SIG-M5 (cell line): ENCODE results near the gene APOF.
"Not testable (repeated sequence)": the region's sequence is repeated elsewhere in the genome, so short reads cannot be mapped to it uniquely, and the experiment has no call there.

Source experiments
- DNase-seq: peaks from one replicate; lab custom pipeline; 2025; lab: John Stamatoyannopoulos, UW

Gene APOF

DNA sequence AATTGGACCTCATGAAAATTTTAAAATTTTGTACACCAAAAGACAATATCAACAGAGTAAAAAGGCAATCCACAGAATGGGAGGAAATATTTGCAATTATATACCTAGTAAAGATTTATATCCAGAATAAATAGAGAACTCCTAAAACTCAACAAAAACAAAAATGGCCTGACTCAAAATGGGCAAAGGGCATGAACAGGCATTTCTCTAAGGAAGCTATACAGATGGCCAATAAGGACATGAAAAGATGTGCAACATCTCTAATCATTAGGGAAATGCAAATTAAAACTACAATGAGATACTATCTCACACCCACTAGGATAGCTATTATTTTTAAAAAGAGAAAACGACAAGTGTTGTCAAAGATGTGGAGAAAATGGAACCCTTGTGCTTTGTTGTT is 10.9 kb upstream of the APOF start:
- no peak for DNase-seq

DNA sequence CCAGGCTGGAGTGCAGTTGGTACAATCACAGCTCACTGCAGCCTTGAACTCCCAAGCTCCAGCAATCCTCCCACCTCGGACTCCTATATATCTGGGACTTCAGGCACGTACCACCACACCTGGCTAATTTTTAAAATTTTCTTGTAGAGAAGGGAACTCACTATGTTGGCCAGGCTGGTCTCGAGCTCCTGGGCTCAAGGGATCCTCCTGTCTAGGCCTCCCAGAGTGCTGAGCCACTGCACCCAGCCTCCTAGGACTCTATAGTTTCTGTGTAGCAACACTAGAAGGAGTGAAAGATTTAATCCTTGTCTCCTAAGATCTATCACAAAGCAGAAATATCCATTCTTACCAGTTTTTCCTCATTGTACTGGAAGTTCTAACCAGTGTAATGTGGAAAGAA is 4.3 kb upstream of the APOF start:
- no peak for DNase-seq

DNA sequence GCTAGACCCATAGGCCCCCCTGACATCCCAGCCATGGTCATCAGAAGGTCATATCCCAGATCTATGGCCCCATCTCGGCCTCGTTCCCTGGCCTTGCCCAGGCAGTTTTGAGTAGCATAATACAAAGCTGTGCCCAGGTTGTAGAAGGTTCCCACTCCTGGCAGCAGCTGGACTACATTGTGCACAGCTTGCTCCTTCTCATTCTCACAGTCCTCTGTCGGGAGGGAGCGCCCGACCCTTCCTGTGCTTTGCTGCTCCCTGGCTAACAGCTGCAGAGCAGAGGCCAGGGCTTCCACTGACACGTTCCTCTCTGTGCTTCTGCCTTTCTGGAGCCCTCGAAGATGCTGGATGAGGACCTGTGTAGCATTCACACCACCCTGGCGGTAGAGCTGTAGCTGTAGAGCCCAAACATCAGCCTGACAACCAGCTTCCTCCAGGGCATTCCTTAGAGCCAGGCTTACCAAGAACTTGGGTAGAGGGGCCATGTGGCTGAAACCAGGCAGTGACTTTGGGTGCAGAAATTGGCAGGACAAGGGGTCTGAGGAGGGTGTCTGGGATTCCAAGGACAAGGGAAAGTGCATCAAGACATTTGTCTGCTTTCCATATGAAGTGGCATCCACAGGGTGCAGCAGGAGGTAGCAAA is 1.0 kb downstream of the APOF start:
- no peak for DNase-seq

DNA sequence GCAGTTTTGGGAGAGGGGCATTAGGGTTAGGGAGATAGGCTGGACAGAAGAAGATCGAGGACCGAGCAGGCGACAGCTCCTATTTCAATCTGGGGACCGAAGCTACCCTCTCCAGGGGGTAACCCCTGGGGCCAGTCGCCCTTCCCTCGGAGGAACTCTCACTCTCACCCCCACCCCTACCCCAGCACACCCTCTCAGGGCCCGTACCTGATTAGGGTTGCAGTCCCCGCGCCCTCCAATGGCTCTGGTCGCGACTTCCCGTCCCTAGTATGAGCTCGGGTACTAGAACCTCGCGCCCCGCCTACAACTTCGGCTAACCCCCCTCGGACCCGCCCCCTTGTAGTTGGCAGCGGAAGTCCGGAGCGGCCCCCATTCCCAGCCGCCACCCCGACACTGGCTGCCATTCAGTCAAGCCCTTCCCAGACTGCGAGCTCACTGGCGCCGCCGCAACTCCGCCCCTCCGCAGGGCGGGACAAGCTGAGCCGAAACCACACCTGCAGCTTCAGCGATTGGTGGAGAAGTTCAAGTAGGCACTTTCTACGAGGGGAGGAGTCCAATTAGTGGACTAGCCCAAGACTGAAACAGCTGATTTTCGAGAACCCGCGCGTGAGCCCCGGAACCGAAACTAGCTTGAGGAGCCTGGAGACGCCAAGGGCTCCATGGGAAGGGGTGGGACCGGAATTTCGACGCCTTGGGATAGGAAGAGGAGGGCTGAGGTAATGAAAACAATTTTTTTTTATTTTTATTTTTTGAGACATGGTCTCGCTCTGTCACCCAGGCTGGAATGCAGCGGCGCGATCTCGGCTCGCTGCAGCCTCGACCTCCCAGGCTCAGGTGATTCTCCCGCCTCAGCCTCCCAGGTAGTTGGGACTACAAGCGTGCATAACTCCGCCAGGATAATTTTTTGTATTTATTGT is 2.5 kb downstream of the APOF start, which contains the start of gene STAT2:
Gene STAT2 (minus strand): TSS at position 257 of the 917 bp plus-strand sequence. CDS start 3,536 bp downstream, outside the sequence.
- DNase-seq, result peak; percentile 100

DNA sequence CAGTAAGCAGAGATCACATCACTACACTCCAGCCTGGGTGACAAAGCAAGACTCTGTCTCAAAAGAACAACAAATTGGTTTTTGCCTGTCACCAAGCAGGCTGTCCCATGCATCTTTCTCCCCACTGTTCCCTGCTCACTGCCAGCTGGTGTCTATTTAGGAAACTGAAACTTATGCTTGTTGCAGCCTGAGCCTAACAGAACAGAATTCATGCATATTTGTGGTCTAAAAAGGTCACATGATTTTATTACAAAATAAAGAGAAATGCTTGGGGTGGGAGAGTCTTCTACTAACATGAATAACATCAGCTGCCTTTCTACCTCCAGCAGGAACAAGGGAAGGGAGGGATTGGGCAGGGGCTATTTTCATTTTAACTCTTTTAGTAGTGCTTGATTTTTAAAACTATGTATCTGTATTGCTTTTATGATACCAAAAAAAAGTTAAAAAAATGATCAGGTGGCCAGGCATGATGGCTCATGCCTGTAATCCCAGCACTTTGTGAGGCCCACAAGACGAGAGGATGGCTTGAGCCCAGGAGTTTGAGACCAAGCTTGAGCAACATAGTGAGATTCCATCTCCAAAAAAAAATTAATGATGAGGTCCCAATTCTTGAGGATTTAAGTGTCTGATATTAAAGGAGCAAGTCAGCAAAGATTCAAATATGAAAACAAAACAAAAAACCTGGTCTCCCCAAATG is 3.7 kb downstream of the APOF start:
- DNase-seq, result peak; percentile 60

DNA sequence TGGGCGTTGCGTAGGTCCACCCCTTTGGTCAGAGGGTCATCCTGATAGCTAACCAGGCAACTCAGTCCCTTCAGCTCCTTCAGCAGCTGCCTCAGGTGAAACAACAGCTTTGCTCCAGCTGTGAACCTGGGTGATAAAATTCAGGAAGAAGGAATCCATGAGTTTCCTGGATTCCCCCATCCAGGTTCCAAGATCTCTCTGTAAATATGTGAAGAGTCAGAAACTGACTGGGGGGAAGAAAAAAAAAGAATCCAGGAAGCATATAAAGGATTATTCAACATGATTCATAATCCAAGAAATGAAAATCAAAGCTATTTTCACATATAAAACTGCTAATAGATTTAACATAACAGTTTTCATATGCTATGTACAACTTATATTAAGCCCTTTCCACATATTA is 11.3 kb downstream of the APOF start:
- no peak for DNase-seq

DNA sequence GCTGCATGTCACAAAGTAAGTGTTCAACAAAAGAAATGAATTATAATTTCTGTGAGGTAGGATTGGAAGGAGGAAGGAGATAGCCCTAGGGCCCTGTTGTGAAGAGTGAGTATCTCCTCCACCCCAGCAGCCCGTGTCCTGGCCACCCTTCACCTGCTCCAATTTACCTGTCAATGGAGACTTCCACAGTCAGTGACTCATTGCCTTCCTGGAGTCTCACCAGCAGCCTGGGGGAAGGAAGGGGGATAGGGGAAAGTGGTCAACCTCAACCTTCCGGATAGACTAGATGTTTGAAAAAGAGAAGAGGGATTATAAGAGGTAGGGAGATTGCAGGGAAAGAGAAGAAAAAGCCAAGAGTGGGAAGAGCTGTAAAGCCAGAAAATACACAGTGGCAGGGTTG is 12.0 kb downstream of the APOF start:
- DNase-seq, result no peak

DNA sequence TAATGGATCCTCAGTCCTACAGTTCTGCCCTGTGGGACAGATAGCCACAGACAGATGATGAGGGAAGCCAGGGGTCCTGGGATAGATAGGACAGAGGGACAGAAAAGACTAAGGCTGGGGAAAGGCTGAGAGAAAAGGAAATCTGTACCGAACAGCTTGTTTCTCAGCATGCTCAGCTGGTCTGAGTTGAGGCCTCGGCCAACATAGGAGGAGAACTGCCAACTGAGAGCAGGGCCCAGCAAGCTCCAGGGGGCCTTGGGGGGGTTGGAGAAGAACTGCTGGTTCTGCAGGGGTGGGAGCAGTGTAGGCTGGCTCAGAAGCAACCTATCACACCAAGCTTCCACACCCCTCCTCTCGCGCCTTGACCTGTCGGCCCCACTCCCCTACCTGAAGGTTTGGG is 13.9 kb downstream of the APOF start:
- DNase-seq, result no peak

DNA sequence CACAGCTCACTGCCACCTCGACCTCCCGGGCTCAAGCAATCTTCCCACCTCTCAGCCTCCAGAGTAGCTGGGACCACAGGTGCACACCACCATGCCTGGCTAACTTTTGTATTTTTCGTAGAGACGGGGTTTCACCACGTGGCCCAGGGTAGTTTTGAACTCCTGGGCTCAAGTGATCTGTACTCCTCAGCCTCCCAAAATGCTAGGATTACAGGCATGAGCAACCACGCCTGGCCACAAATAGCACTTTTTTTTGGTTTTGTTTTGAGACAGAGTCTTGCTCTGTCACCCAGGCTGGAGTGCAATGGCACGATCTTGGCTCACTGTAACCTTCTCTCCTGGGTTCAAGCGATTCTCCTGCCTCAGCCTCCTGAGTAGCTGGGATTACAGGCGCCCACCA is 15.4 kb downstream of the APOF start:
- DNase-seq, result not testable (repeated sequence)

DNA sequence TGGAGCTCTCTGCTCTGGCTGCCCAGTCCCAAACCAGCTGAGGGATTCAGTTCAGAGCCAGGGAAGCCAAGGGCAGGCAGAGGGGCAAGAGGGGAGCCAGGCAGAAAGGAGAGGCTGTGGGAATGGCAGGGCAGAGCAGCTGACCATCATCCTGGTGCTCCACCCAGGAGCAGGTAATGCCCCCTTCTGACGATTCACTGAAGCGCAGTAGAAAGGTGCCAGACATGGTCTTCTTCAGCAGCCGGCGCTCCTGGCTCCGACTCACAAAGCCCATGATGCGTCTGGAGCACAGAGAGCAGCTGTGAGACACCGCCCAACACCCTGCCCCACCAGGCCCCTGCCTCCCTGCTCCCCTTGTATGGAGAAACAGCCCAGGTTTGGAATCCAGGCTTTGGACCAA is 16.0 kb downstream of the APOF start:
- DNase-seq, result no peak

DNA sequence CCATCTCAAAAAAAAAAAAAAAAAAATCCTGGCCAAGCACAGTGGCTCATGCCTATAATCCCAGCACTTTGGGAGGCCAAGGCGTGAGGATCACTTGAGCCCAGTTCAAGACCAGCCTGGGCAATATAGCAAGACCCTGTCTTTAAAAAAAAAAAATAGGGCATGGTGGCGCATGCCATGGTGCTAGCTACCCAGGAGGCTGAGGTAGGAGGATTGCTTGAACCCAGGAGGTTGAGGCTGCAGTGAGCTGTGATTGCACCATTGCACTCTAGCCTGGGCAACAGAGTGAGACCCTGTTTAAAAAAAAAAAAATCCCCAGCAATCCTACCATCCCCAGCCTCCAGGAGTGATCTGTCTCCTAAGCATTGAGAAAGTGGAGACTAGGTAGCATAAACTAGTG is 20.4 kb downstream of the APOF start:
- DNase-seq, result not testable (repeated sequence)

DNA sequence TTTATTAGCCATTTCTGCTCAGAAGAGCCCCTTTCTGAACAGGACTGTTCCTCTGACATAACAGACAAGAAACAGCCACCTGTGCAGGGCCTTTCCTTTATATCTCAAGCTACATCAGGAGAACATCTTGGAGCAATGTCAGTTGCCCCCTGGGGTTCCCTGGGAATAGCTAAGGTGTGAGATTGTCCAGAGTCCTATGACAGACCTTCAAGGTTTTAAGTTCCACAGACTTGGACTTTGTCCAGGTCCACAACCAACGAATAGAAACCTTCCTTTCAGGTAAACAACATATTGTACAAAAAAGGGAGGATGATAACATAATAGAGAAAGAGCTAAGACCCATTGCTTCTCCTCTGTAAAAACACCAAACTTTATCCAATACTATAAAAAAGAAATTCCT is 21.0 kb downstream of the APOF start:
- no peak for DNase-seq

DNA sequence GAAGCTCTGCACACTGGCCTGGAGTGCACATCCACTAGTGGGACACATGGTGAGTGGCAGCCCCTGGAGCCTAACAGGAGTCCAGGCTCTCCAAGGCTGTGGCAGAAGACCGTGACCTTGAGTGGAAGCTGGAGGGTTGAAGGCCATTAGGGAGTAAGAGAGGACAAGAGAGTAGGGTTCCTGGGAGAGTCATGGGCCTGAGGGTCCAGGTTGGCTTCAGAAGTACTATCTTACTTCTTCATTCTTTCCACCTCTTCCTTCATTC is 23.6 kb downstream of the APOF start:
- DNase-seq, result no peak

DNA sequence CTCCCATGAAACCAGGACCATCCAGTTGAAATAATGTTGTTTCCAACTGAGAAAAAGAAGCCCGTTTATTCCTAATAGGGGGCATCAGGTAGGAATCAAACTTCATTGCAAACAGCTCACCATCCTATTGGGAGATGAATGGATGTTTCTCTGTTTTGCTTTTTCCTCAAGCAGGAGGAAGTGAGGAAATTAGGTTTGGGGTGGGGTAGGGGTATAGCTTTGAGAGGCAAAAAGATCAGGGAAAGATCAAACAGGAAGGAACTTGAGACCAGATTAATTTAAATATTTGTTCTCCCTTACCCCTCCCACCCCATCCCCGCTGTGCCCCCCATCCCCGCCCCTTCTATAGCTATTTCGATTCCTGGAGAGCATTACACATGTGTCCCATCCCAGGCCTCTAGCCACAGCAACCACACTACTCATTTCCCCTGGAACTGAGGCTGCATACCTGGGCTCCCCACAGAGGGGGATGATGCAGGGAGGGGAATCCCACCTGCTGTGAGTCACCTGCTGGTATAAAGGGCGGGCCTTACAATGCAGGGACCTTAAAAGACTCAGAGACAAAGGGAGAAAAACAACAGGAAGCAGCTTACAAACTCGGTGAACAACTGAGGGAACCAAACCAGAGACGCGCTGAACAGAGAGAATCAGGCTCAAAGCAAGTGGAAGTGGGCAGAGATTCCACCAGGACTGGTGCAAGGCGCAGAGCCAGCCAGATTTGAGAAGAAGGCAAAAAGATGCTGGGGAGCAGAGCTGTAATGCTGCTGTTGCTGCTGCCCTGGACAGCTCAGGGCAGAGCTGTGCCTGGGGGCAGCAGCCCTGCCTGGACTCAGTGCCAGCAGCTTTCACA is 24.1 kb downstream of the APOF start, which contains the start of gene IL23A:
Gene IL23A (plus strand): TSS at position 577 of the 850 bp plus-strand sequence. CDS start 161 bp downstream, at position 738.
- no peak for DNase-seq

DNA sequence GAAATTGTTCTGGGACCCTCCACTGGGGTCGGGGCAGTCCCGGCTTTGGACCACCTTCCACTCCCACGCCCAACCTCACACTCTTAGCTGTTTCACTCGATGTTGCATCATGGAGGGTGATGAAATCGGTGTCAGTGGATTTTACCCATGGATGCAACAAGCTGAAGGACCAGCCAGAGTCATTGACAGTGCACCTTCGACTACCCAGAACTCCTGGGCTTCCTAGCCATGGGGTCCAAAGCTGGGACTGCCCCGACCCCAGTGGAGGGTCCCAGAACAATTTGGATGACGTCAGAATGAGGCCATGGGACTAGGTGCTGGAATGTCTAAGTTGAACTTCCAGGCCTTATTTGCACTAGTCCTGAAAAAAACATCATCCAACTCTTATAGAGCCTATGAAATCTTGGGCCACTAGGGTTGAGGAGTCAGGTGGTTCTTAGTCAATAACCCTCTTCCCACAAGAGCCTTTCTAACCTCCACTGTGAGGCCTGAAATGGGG is 24.9 kb downstream of the APOF start:
- peak; percentile 41 for DNase-seq

DNA sequence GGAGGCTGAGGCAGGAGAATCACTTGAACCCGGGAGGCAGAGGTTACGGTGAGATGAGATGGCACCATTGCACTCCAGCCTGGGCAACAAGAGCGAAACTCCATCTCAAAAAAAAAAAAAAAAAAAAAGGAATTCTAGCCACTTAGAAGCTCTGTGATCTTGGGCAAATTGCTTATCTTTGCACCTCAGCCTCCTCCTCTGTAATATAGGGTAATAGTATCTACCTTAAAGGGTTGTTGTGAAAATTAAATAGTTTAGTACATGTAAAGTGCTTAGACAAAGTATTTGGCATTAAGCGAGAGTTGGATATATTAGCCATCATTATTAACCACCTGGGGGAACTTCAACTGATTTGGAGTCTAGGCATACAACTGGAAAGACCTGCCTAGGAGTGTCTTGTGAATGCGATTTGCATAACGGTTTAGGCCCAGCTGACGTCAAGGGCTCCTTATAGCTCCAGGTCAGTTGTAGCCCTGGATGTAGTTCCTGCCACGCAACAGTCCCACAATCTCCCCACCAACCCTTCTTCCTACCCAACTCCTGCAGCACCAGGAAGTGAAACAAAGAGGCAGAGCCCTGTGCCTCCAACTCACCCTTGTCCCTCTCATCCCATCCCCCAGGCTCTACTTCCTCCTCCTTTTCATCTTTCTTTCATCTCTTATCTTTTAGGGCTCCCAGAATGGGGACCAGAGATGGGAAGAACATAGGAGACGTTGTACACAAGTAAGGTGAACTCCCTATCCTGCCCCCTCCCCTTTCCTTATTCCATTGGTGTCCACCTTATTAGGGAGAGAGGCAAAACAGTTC is 26.1 kb downstream of the APOF start:
- peak; percentile 93 for DNase-seq

DNA sequence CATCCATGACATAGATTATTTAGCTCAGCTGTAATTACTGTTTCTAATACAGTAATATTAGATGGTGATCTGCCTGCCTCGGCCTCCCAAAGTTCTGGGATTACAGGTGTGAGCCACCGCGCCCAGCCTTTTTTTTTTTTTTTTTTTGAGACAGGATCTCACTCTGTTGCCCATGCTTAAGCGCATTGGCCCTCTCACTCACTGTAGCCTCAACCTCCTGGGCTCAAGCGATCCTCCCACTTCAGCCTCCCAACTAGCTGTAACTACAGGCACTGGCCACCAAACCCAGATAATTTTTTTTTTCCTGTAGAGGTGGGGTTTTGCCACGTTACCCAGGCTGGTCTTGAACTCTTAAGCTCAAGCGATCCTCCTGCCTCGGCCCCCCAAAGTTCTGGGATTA is 27.1 kb downstream of the APOF start:
- not testable (repeated sequence) for DNase-seq

DNA sequence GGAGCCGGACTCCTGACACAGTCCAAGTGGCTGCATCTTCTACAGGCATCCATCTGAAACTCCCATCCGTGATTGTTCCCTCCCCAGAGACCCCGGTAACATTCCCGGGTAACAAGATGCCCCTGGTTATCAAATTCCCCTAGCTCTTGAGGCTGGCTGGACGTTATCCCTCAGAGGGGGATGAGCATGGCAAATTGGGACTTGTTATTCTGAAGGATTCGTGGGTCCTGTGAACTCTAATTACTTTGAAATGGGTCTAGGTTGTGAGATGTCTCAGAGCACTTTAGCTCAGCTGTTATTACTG is 28.2 kb downstream of the APOF start:
- no peak for DNase-seq

DNA sequence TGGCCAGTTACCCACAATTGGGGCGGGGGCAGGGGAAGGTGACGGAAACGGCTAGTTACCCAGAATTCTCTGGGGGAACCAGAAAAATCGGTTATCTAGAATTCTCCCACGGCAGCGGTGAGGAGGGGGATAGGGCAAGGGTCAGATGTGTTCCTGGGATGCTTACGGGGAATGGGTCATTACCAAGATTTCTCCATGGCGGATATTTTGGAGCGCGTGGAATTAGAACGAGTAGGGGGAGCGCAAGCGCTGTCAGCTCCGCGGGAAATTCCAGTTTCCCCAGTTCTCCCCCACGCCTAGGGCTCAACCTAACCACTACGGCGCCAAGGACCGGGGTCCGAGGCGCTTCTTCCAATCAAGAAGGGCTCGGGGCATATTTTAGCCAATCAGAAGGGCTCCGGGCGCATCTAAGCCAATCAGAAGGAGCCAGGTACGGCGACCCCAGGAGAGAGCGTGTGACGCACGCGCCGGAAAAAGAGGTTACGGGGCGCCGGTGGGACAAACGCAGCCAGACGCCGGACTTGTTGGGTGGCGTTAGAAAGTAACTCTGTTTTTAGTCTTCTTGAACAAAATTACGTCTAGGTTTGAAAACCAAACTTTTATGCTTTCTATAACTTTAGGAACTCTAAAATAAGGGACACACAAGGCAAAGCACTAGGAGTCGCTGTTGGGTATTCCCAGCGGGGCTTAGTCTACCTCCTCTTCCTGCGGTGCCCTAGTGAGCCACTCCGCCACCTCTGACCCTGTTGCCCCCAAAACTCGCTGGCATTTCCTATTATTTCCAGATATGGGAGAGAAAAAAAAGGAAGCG is 28.8 kb downstream of the APOF start, which contains the start of gene PAN2:
Gene PAN2 (minus strand): TSS at position 322 of the 811 bp plus-strand sequence. CDS start 906 bp downstream, outside the sequence.
- DNase-seq, result peak; percentile 87

DNA sequence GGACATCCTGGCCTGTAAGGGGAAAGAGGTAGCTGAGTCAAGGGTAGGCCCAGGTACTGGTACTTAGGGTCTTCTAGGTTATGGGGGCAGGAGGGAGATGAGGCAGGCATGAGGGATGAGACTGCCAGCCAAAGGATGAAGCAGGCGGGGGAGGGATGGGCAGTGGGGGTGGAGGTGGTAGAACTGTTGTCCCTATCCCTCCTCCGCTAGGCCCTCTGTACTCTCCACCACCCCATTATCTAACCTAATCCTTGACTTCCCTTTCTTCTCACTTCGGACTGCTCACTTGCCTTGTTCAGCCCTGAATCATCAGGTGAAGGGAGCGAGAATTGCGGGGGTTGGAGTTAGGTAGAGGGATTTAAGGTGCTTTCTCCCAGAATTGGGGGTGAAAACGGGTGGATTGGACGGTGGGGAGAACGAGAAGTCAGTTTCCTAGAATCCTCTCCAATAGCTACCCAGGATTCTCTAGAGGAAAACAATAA is 29.4 kb downstream of the APOF start:
- no peak for DNase-seq
